ENCODE measurements around the gene VOPP1.
A peak's percentile ranks its signal among the peaks of the same experiment; 100 is the strongest.

The VOPP1 gene

DNA sequence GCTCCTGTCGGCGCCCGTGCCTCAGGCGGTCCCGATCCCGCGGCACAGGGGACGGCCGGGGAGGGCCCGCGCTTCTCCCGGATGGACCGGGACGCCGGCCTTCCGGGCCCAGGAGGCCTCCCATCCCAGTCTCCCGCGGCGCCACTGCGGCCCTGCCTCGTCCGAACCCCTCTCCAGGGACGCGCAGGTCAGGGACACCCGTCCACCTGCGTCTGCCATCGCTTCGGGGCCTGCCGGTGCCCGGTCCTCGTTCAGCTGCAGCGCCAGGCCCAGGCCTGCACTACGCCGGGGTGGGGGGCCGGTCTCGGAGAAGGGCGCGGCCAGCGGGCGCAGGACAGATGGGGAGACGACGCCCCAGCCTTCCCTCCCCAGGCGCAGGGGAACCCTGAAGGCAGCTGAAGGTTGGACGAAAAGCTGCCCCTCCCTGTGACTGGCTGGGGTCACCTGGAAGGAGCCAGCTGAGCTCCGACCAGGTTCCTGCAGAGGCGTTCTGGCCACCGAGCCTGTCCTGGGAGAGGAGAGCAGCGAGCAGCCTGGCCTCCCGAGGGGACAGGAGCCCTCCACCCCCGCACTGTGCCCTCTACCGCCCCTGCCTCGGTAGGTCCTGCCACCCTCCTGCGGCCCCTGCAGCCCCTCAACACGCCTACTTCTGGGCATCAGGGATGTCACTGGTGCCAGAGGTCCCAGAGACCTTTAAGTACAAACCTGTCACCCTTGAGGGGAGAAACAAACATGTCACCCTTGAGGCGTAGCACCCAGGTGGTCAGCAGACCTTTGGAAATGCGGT is 122.9 kb downstream of the VOPP1 start:
- DNase-seq (ENCODE audit: extremely low read depth, low read depth): no peak
- TF ChIP-seq, protein P1, sequence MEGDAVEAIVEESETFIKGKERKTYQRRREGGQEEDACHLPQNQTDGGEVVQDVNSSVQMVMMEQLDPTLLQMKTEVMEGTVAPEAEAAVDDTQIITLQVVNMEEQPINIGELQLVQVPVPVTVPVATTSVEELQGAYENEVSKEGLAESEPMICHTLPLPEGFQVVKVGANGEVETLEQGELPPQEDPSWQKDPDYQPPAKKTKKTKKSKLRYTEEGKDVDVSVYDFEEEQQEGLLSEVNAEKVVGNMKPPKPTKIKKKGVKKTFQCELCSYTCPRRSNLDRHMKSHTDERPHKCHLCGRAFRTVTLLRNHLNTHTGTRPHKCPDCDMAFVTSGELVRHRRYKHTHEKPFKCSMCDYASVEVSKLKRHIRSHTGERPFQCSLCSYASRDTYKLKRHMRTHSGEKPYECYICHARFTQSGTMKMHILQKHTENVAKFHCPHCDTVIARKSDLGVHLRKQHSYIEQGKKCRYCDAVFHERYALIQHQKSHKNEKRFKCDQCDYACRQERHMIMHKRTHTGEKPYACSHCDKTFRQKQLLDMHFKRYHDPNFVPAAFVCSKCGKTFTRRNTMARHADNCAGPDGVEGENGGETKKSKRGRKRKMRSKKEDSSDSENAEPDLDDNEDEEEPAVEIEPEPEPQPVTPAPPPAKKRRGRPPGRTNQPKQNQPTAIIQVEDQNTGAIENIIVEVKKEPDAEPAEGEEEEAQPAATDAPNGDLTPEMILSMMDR (IDR thresholded peaks at IDR 0.05; ENCODE audit: low read depth, low read length, missing control alignments): no peak
- H3K4me3 ChIP-seq (replicated peaks; ENCODE audit: low read depth, low read length): no peak overlapping the region

DNA sequence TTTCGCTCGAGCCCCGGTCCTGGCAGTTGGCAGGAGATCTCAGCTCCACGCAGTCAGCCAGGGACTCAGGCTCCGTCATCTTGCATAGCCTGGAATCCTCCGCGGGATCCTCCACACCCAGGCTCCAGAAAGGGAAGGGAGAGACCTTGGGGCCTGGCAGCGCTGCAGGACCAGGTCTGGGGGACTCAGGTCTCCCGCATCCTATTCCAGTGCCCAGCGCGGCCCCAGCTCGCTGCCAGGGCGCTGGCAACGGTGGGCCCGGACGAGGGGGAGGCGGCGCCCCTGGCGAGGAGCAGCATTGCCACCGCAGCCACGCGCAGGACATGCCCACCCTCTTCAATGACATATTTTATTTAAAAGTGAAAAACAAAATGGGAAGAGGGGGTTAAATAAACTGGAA is 123.8 kb downstream of the VOPP1 start:
- no peak overlapping the region for H3K4me3 ChIP-seq (replicated peaks; ENCODE audit: low read depth, low read length)
- TF ChIP-seq, protein P1 (IDR thresholded peaks at IDR 0.05; ENCODE audit: low read depth, low read length, missing control alignments): no peak
- DNase-seq (ENCODE audit: extremely low read depth, low read depth): no peak

DNA sequence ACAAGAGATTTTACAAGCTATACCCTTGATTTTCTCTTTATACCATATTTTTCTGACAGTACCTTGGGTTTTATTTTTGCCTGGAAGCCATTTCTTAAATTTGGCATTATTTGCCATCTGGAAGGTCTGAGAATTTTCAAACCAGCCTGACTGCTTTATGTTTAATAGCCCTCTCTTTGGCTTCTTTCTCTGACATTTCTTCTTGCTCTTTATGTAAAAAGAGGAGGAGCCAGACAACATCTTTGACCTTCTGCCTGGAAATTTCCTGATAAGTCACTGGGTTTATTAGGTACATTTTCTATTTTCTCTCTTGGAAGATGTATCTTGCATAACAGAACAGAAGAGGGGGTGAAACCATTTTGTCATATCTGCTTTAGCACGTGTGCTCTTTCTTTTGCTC is 127.5 kb downstream of the VOPP1 start:
- H3K4me3 ChIP-seq (replicated peaks; ENCODE audit: low read depth, low read length): no peak overlapping the region
- TF ChIP-seq, protein P1 (IDR thresholded peaks at IDR 0.05; ENCODE audit: low read depth, low read length, missing control alignments): no peak
- DNase-seq (ENCODE audit: extremely low read depth, low read depth): no peak

DNA sequence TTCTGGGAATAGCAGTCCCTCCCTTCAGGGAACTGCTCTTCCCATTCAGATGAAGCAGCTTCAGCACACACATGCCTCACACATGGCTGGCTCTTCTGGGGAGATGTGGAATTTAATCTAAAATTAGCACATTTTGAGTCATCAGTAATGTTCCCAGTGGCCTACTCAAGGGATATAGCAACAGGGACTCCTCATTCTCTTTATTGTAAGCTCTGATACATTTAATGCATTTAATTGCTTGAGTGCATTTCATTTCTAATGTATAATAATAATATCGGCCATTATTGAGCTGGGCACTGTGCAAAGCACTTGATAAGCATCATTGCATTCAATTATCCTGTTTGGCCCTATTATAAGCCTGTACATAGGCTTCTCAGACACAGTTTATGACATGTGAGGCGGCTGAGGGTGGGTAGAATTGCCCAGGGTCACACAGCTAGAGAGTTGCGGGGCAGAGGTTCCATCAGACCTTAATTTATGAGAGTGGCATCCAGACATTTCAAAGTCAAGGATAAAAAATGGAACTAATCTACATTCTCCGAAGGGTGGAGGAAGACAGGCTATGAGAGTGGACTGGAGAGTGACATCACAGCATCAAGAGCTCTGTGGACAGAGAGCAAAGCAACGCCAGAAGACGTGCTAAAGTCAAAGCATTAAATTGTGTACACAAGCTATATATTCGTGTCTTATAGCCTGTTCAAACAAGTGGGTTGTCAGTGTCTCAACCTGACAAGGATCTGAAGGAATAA is 130.4 kb downstream of the VOPP1 start:
- H3K4me3 ChIP-seq (replicated peaks; ENCODE audit: low read depth, low read length): no peak overlapping the region
- TF ChIP-seq, protein P1 (IDR thresholded peaks at IDR 0.05; ENCODE audit: low read depth, low read length, missing control alignments): no peak
- peak; percentile 85 for DNase-seq (ENCODE audit: extremely low read depth, low read depth)

DNA sequence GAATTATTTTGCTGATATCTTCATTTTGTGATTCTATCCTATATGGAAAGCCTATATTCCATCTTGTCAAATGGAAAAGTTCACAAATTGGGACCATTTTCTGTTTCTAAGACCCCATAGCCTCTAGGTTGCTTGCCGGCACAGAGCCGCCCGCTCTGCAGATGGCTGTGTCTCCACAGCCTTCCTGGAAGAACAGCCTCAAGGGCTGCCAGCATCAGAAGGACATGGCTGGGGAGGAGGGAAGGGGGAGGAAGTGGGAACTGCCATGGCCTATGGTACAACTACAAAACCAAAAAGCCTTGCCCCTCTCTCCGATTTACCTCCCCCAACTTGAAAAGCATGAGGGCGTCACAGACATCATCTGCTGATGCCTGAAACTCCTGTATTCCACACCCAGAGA is 131.3 kb downstream of the VOPP1 start:
- TF ChIP-seq, protein P1 (IDR thresholded peaks at IDR 0.05; ENCODE audit: low read depth, low read length, missing control alignments): no peak
- no peak for DNase-seq (ENCODE audit: extremely low read depth, low read depth)
- H3K4me3 ChIP-seq (replicated peaks; ENCODE audit: low read depth, low read length): no peak overlapping the region

DNA sequence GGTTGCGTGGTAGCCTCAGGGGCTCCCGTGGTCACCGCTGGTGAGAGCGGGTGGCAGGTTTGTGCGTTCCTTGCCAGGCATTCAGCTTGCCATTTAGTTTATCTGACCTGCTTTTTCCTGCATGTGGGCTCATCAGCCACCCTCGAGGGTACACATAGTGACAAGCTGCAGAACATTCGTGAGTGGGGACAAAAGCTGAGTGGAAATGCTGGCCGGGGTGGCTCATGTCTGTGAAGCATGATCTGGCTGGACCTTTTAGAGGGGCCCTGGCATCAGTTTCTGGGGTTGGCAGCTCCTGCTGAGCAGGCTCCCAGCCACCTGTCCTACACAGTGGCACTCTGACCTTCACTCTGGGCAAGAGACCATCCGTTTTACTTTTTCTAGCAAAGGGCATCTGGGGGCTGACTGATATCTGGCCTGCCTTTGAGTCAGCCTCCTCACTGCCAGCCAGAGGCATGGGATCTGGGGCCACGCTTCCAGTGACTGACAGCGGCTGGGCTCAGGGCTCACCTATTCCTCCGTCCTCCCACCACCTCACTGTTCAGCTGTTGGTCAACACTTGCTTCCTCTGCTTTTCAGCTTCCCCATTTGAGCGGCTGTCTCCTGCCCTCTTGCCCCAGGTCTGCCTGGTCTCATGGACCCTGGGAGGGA is 132.1 kb downstream of the VOPP1 start:
- TF ChIP-seq, protein P1 (IDR thresholded peaks at IDR 0.05; ENCODE audit: low read depth, low read length, missing control alignments): no peak
- no peak overlapping the region for H3K4me3 ChIP-seq (replicated peaks; ENCODE audit: low read depth, low read length)
- DNase-seq (ENCODE audit: extremely low read depth, low read depth): no peak

Measured in HFF-Myc (cell line).